OCI-LY3 (cell line): ENCODE data around the gene ARHGAP21.

Experiments used
- H2AFZ ChIP-seq: fragments of 200-600, 300-600 bp; shearing (Covaris generic); 2 replicates; pipeline ENCODE4 v1.6.0; 2014; ENCODE audit warnings: antibody characterized with exemption, low read depth, low read length
- H3K27ac ChIP-seq: fragments of 200-600, 300-600 bp; sonication (generic); 2 replicates; pipeline ENCODE4 v1.5.1; 2014; ENCODE audit warnings: mild to moderate bottlenecking, low read length, moderate library complexity, mixed read lengths
- H3K27me3 ChIP-seq: fragments of 200-600, 300-600 bp; sonication (generic); 2 replicates; pipeline ENCODE4 v1.6.1; 2014; ENCODE audit warnings: low read depth, low read length, mixed read lengths
- H3K36me3 ChIP-seq: fragments of 200-600, 300-600 bp; sonication (generic); replicated peaks from 2 replicates; pipeline ENCODE3; 2014; ENCODE audit warnings: low read depth, low read length, mixed read lengths
- H3K4me1 ChIP-seq: fragments of 300-600, 200-600 bp; sonication (generic); 2 replicates; pipeline ENCODE4 v1.6.1; 2014; ENCODE audit warnings: low read length, mixed read lengths
- H3K4me2 ChIP-seq: fragments of 200-600, 300-600 bp; sonication (generic); 2 replicates; pipeline ENCODE4 v1.6.1; 2014; ENCODE audit warnings: low read length, mixed read lengths
- H3K4me3 ChIP-seq: fragments of 300-600, 200-600 bp; sonication (generic); 2 replicates; pipeline ENCODE4 v1.5.1; 2014; ENCODE audit warnings: antibody characterized with exemption, mild to moderate bottlenecking, low read length, moderate library complexity
- H3K79me2 ChIP-seq: fragments of 300-600, 200-600 bp; shearing (Covaris generic); 2 replicates; pipeline ENCODE4 v1.6.1; 2014; ENCODE audit warnings: mild to moderate bottlenecking, low read length, mixed read lengths
- H3K9ac ChIP-seq: fragments of 300-600, 200-600 bp; shearing (Covaris generic); 2 replicates; pipeline ENCODE4 v1.6.0; 2014; ENCODE audit warnings: mild to moderate bottlenecking, low read length, moderate library complexity
- H3K9me3 ChIP-seq: fragments of 200-600, 300-600 bp; shearing (Covaris generic); 2 replicates; pipeline ENCODE4 v1.6.1; 2014; ENCODE audit warnings: low read length, mixed read lengths; ENCODE audit not compliant: insufficient read depth
- H4K20me1 ChIP-seq: fragments of 200-600, 300-600 bp; sonication (generic); 2 replicates; pipeline ENCODE4 v1.6.1; 2016; ENCODE audit warnings: low read length, mixed read lengths; ENCODE audit not compliant: insufficient read depth
- CTCF ChIP-seq: fragments of 200-600, 300-600 bp; sonication (generic); IDR thresholded peaks from 2 replicates; pipeline ENCODE4 v1.5.1; 2014; ENCODE audit warnings: antibody characterized with exemption, low read length, low read depth
- EZH2phosphoT487 ChIP-seq: fragments of 200-600 bp; shearing (Covaris generic); IDR thresholded peaks from 2 replicates; pipeline ENCODE4 v1.6.1; 2018; ENCODE audit warnings: antibody characterized with exemption, mixed run types, low read depth

ARHGAP21 gene

DNA sequence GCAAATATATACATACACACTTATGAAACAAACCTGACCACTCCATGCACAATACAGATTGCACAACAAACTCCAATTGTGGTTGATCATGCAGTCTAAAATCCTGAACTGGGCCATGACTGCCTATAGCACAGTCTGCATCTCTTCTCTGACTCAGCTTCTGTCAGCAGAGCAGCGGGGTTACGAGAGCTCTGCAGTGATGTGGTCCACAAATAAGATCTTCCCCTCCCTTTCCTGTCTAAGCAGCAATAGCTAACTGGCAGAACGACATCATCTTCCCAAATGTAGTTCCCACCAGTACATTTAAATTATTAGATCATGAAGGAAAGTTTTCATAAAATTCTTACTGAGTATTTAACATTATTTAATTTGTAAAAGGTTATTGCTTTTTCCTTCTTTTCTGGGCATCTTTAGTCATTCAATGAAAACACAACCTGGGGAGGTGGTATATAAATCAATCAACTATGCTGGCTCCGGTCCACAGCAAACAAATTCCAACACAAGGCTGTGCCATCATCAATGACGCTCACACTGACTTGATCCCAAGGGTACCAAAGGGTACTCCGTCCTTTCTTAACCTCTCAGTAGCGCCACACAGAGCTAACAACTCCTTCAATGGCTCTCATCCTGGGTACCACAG lies 17.1 kb downstream of the ARHGAP21 start:
- Histone ChIP-seq H3K4me2 (no peak overlapping the region), H3K9me3 (no peaks in the 10 kb centered on the region), H2AFZ (no peak overlapping the region), H3K27ac (no peak overlapping the region), H3K4me1 (peaks cover 2% of the 10 kb centered on the region), H4K20me1 (no peaks in the 10 kb centered on the region), H3K36me3 (no peaks in the 10 kb centered on the region), H3K9ac (no peak overlapping the region), H3K4me3 (no peak overlapping the region), H3K79me2 (no peaks in the 10 kb centered on the region), H3K27me3 (no peaks in the 10 kb centered on the region)
- TF ChIP-seq CTCF (no peak), EZH2phosphoT487 (no peak)

- H3K4me3 ChIP-seq: no peak overlapping the region
- no peak overlapping the region for H3K27ac ChIP-seq
- H3K4me2 ChIP-seq: no peak overlapping the region
- no peaks in the 10 kb centered on the region for H4K20me1 ChIP-seq
- H3K9ac ChIP-seq: no peak overlapping the region
- no peak for TF ChIP-seq EZH2phosphoT487
- TF ChIP-seq CTCF: no peak
- no peaks in the 10 kb centered on the region for H3K27me3 ChIP-seq
- H3K79me2 ChIP-seq: no peaks in the 10 kb centered on the region
- H3K9me3 ChIP-seq: no peaks in the 10 kb centered on the region
- H3K4me1 ChIP-seq: peaks cover 7% of the 10 kb centered on the region
- no peak overlapping the region for H2AFZ ChIP-seq
- H3K36me3 ChIP-seq: no peaks in the 10 kb centered on the region
These were observed 20.0 kb downstream of the ARHGAP21 start for GRCh38 chr10:24703700-24704099.

- Histone ChIP-seq H3K9me3 (no peaks in the 10 kb centered on the region), H2AFZ (no peak overlapping the region), H3K36me3 (no peaks in the 10 kb centered on the region), H3K79me2 (no peaks in the 10 kb centered on the region), H3K4me1 (peaks cover 7% of the 10 kb centered on the region), H3K9ac (no peak overlapping the region), H3K27me3 (no peaks in the 10 kb centered on the region), H3K4me3 (no peak overlapping the region), H3K27ac (no peak overlapping the region), H4K20me1 (no peaks in the 10 kb centered on the region), H3K4me2 (0 out of 2 replicates have a peak overlapping the region, but pooled peaks have one; percentile 5)
- TF ChIP-seq EZH2phosphoT487: no peak
- TF ChIP-seq CTCF: no peak
These were observed 22.2 kb downstream of the ARHGAP21 start for GRCh38 chr10:24701447-24701846.

GRCh38 chr10:24700948-24701347 lies 22.7 kb downstream of the ARHGAP21 start:
- no peak for TF ChIP-seq EZH2phosphoT487
- TF ChIP-seq CTCF: no peak
- no peak overlapping the region for H3K4me3 ChIP-seq
- no peaks in the 10 kb centered on the region for H3K27me3 ChIP-seq
- no peak overlapping the region for H2AFZ ChIP-seq
- no peaks in the 10 kb centered on the region for H3K36me3 ChIP-seq
- no peaks in the 10 kb centered on the region for H4K20me1 ChIP-seq
- peaks cover 7% of the 10 kb centered on the region for H3K4me1 ChIP-seq
- no peak overlapping the region for H3K9ac ChIP-seq
- no peak overlapping the region for H3K27ac ChIP-seq
- no peaks in the 10 kb centered on the region for H3K79me2 ChIP-seq
- H3K4me2 ChIP-seq: no peak overlapping the region
- no peaks in the 10 kb centered on the region for H3K9me3 ChIP-seq
